Left ventricle myocardium inferior (tissue), 1 donor: Measurements from ENCODE around the gene RAI1. TPM values are rescaled to one million over a fixed set of nuclear protein-coding genes. Genes with fewer than 3 reads are reported as not detected.

ENCODE experiments used
- DNase-seq: peaks from one replicate; pipeline ENCODE4 v3.0.0-alpha.2; 2020
- H3K27ac ChIP-seq: fragments of 200-600 bp; replicated peaks from 2 replicates; pipeline ENCODE4 v1.8.0; 2021
- H3K27me3 ChIP-seq: fragments of 200-600 bp; 2 replicates; pipeline ENCODE4 v1.8.0; 2021; ENCODE audit warnings: low read depth
- H3K36me3 ChIP-seq: fragments of 200-600 bp; 2 replicates; pipeline ENCODE4 v1.8.0; 2021
- H3K4me1 ChIP-seq: fragments of 200-600 bp; 2 replicates; pipeline ENCODE4 v1.8.0; 2021
- H3K4me3 ChIP-seq: fragments of 200-600 bp; 2 replicates; pipeline ENCODE4 v1.8.0; 2021; ENCODE audit warnings: mild to moderate bottlenecking, moderate library complexity
- H3K9me3 ChIP-seq: fragments of 200-600 bp; replicated peaks from 2 replicates; pipeline ENCODE4 v1.8.0; 2021
- CTCF ChIP-seq: fragments of 200-600 bp; IDR thresholded peaks from 2 replicates; pipeline ENCODE4 v1.8.0; 2021; ENCODE audit warnings: antibody characterized with exemption, mild to moderate bottlenecking, borderline replicate concordance
- intact Hi-C: fragments of 100-400 bp; cut with micrococcal nuclease; formaldehyde crosslinking; loops from one replicate; pipeline ENCODE4 v1.11.0; 2022
- total RNA-seq: library from RNA; stranded (reverse); fragmentation: NEBNext Ultra II Directional; extraction: Animal tissue kit (Norgen Biotek cat#: 25700); gene quantifications from one replicate; pipeline ENCODE4 v1.2.1, GENCODE V29; 2021
- donor health status: DM: no; HTN: yes; CAD: no; lungs with severe emphysema.

The RAI1 gene
- total RNA-seq, 1 donor from 2014 or later = 22.5 TPM

GRCh38 chr17:17647524-17648178, 33.6 kb upstream of the RAI1 start:
- H3K4me1 ChIP-seq = no peaks in the 10 kb centered on the region
- H3K9me3 ChIP-seq = peaks cover 6% of the 10 kb centered on the region
- no peaks in the 10 kb centered on the region for H3K27me3 ChIP-seq
- no peak overlapping the region for H3K4me3 ChIP-seq
- H3K27ac ChIP-seq = no peak overlapping the region
- intact Hi-C loops = loop anchor here (10.0 kb wide), 1 partner anchor 293 kb away; no protein-coding TSS in a partner anchor
- no peak for TF ChIP-seq CTCF
- H3K36me3 ChIP-seq = no peaks in the 10 kb centered on the region
- DNase-seq = no peak

DNA sequence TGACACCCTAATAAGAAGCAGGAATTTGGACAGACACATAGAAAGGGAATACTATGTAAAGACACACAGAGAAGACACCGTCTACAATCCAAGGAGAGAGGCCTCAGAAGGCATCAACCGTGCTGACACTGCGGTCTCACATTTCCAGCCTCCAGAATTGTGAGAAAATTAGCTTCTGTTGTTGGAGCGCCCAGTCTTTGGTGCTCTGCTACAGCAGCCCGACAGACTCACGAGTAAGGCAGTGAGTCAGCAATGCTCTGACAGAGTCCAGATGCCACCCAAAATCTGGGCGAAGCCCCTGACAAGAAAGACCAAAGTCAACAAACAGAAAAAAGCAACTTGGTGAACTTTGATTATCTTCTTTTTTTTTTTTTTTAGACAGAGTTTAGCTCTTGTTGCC, 32.5 kb upstream of the RAI1 start:
- H3K36me3 ChIP-seq = no peaks in the 10 kb centered on the region
- intact Hi-C loops = loop anchor here (10.0 kb wide), 1 partner anchor 294 kb away; no protein-coding TSS in a partner anchor
- TF ChIP-seq CTCF = no peak
- peaks cover 6% of the 10 kb centered on the region for H3K9me3 ChIP-seq
- DNase-seq = no peak
- no peaks in the 10 kb centered on the region for H3K4me1 ChIP-seq
- H3K27me3 ChIP-seq = no peaks in the 10 kb centered on the region
- no peak overlapping the region for H3K27ac ChIP-seq
- no peak overlapping the region for H3K4me3 ChIP-seq

DNA sequence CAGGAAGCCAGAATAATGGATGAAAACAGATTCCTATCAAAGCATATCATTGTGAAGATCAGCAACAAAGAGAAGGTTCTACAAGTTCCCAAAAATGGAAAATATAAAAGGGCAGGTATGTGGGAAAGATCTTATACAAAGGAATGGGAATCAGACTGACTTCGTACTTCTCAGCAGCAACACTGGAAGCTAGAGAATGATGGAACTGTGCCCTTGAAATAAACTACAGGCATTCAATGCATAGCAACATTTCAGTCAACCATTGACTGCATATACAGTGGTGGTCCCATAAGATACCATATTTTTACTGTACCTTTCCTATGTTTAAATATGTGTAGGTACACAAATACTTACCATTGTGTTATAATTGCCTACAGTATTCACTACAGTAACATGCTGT, 30.3 kb upstream of the RAI1 start:
- H3K27ac ChIP-seq = no peak overlapping the region
- no peak overlapping the region for H3K4me3 ChIP-seq
- no peaks in the 10 kb centered on the region for H3K4me1 ChIP-seq
- H3K9me3 ChIP-seq = no peaks in the 10 kb centered on the region
- H3K36me3 ChIP-seq = no peaks in the 10 kb centered on the region
- DNase-seq = no peak
- TF ChIP-seq CTCF = no peak
- intact Hi-C loops = no loop called here
- no peaks in the 10 kb centered on the region for H3K27me3 ChIP-seq

GRCh38 chr17:17653343-17653742, 27.9 kb upstream of the RAI1 start:
- Histone ChIP-seq H3K27ac (no peak overlapping the region), H3K4me3 (no peak overlapping the region), H3K36me3 (no peaks in the 10 kb centered on the region), H3K9me3 (peaks cover 15% of the 10 kb centered on the region), H3K4me1 (no peaks in the 10 kb centered on the region), H3K27me3 (no peaks in the 10 kb centered on the region)
- no peak for DNase-seq
- no peak for TF ChIP-seq CTCF
- intact Hi-C loops = no loop called here

DNA sequence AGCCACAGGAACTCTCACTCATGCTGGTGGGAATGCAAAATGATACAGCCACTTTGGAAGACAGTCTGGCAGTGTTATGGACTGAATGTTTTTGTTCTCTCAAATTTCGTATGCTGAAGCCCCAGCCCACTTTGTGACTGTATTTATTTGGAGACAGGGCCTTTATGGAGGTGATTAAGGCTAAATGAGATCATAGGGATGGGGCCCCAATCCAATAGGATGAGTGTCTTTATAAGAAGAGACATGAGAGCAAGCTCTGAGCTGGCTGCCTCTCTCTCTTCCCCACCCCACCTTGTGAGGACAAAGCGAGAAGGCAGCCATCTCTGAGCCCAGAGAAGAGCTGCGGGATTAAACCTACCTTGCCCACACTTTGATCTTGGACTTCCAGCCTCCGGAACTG, 21.9 kb upstream of the RAI1 start:
- H3K27ac ChIP-seq = no peak overlapping the region
- H3K9me3 ChIP-seq = peaks cover 30% of the 10 kb centered on the region
- no peak for TF ChIP-seq CTCF
- H3K36me3 ChIP-seq = no peaks in the 10 kb centered on the region
- no peaks in the 10 kb centered on the region for H3K27me3 ChIP-seq
- no peak overlapping the region for H3K4me3 ChIP-seq
- no peaks in the 10 kb centered on the region for H3K4me1 ChIP-seq
- intact Hi-C loops = no loop called here
- no peak for DNase-seq
